ENCODE measurements around the gene KCNQ1. TPM values are rescaled to one million over a fixed set of nuclear protein-coding genes. Genes with fewer than 3 reads are reported as not detected.

Gene KCNQ1
- polyA plus RNA-seq, 1 donor from 2014 or later, result not detected

DNA sequence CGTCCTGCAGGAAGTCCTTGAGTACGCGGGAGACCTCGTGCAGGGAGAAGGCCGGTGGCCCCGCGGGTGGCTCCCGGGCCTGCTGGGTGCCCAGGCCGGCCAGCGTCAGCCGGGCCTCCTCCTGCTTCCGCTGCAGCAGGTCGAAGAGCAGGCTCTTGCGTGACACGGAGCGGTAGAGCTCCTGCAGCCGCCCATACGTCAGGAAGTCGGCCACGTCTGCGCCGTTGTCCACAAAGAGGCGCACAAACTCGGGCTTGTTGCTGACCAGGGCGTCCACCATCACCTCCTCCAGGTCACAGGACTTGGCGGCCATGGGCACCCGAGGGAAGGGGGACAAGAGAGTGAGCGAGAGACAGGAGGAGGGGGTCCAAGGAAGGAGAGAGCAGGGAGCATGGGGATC, 29.6 kb upstream of the KCNQ1 start:
- no peaks in the 10 kb centered on the region for H4K20me1 ChIP-seq (ENCODE audit: insufficient read depth)
- no peak overlapping the region for H3K4me2 ChIP-seq (ENCODE audit: low read length)
- no peaks in the 10 kb centered on the region for H3K27me3 ChIP-seq (ENCODE audit: insufficient read depth, low read depth, low read length)
- no peak overlapping the region for H3K27ac ChIP-seq (ENCODE audit: low read length)
- no peaks in the 10 kb centered on the region for H3K9me2 ChIP-seq (ENCODE audit: insufficient read depth, low read length)
- H3K9me3 ChIP-seq (ENCODE audit: low read length), result no peaks in the 10 kb centered on the region
- no peak overlapping the region for H2AFZ ChIP-seq (ENCODE audit: low read depth, low read length)
- H3K79me2 ChIP-seq (replicated peaks; ENCODE audit: insufficient read depth, low read length), result no peaks in the 10 kb centered on the region
- no peaks in the 10 kb centered on the region for H3K36me3 ChIP-seq (ENCODE audit: insufficient read depth, low read length)
- no peak for TF ChIP-seq RAD21 (conservative IDR thresholded peaks at IDR 0.05)
- TF ChIP-seq, protein P1, sequence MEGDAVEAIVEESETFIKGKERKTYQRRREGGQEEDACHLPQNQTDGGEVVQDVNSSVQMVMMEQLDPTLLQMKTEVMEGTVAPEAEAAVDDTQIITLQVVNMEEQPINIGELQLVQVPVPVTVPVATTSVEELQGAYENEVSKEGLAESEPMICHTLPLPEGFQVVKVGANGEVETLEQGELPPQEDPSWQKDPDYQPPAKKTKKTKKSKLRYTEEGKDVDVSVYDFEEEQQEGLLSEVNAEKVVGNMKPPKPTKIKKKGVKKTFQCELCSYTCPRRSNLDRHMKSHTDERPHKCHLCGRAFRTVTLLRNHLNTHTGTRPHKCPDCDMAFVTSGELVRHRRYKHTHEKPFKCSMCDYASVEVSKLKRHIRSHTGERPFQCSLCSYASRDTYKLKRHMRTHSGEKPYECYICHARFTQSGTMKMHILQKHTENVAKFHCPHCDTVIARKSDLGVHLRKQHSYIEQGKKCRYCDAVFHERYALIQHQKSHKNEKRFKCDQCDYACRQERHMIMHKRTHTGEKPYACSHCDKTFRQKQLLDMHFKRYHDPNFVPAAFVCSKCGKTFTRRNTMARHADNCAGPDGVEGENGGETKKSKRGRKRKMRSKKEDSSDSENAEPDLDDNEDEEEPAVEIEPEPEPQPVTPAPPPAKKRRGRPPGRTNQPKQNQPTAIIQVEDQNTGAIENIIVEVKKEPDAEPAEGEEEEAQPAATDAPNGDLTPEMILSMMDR (IDR thresholded peaks at IDR 0.05; ENCODE audit: poor library complexity, severe bottlenecking), result no peak
- no peak for TF ChIP-seq MXI1 (conservative IDR thresholded peaks at IDR 0.05; ENCODE audit: poor library complexity, severe bottlenecking)
- TF ChIP-seq EZH2 (IDR thresholded peaks at IDR 0.05; ENCODE audit: borderline replicate concordance, insufficient read depth, low read length, poor library complexity, severe bottlenecking), result no peak
- TF ChIP-seq, protein P2, sequence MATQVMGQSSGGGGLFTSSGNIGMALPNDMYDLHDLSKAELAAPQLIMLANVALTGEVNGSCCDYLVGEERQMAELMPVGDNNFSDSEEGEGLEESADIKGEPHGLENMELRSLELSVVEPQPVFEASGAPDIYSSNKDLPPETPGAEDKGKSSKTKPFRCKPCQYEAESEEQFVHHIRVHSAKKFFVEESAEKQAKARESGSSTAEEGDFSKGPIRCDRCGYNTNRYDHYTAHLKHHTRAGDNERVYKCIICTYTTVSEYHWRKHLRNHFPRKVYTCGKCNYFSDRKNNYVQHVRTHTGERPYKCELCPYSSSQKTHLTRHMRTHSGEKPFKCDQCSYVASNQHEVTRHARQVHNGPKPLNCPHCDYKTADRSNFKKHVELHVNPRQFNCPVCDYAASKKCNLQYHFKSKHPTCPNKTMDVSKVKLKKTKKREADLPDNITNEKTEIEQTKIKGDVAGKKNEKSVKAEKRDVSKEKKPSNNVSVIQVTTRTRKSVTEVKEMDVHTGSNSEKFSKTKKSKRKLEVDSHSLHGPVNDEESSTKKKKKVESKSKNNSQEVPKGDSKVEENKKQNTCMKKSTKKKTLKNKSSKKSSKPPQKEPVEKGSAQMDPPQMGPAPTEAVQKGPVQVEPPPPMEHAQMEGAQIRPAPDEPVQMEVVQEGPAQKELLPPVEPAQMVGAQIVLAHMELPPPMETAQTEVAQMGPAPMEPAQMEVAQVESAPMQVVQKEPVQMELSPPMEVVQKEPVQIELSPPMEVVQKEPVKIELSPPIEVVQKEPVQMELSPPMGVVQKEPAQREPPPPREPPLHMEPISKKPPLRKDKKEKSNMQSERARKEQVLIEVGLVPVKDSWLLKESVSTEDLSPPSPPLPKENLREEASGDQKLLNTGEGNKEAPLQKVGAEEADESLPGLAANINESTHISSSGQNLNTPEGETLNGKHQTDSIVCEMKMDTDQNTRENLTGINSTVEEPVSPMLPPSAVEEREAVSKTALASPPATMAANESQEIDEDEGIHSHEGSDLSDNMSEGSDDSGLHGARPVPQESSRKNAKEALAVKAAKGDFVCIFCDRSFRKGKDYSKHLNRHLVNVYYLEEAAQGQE (IDR thresholded peaks at IDR 0.05; ENCODE audit: borderline replicate concordance), result no peak
- no peak for TF ChIP-seq POLR2AphosphoS5 (IDR thresholded peaks at IDR 0.05)
- no peak for TF ChIP-seq EP300 (conservative IDR thresholded peaks at IDR 0.05; ENCODE audit: poor library complexity, severe bottlenecking)
- no peak for TF ChIP-seq SMC3 (conservative IDR thresholded peaks at IDR 0.05; ENCODE audit: poor library complexity)
- no peak for TF ChIP-seq TAF1 (IDR thresholded peaks at IDR 0.05; ENCODE audit: low read depth)
- H3K4me3 ChIP-seq (ENCODE audit: low read length), result no peak overlapping the region
- H3K9ac ChIP-seq (ENCODE audit: low read length), result no peak overlapping the region
- H3F3A ChIP-seq (ENCODE audit: insufficient read depth, low read length, poor library complexity, severe bottlenecking), result no peaks in the 10 kb centered on the region

DNA sequence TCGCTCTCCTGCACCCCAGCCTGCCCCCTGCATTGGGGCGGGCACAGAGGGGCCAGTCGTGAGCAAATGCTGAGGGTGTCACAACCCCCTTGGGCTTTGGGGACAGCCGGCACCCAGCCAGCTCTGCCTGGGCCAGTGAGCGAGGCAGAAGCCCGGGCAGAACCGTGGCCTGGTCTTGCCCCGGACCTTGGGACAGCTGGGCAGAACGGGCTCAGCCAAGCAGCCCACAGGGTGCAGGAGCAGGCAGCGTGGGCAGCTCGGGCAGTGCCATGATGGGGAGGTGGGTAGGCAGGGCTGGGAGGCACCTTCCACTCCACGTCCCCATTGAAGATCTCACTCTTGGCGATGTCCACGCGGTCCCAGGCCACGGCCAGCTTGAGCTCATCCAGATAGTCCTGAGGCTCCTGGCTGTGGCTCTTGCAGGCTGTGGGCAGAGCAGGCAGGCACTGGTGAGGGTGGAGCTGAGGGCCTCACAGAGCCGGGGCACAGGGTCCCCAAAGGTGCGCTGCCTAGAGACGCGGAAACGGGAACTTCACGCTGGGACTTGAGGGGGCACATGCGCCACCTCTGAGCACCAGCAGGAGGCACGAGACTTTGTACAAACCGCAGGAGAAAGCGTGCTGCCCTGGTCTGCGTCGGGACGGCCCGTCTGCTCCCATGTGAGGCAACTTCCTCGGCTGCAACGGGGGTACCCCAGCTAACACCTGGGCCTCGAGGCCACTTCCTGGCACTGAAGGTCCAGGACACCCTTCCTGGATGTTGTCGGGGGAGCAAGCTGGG, 29.0 kb upstream of the KCNQ1 start:
- H3K9ac ChIP-seq (ENCODE audit: low read length), result no peak overlapping the region
- H3K27me3 ChIP-seq (ENCODE audit: insufficient read depth, low read depth, low read length), result no peaks in the 10 kb centered on the region
- no peaks in the 10 kb centered on the region for H3K36me3 ChIP-seq (ENCODE audit: insufficient read depth, low read length)
- H3K79me2 ChIP-seq (replicated peaks; ENCODE audit: insufficient read depth, low read length), result no peaks in the 10 kb centered on the region
- no peak overlapping the region for H3K4me2 ChIP-seq (ENCODE audit: low read length)
- H3K9me3 ChIP-seq (ENCODE audit: low read length), result no peaks in the 10 kb centered on the region
- no peak overlapping the region for H3K4me3 ChIP-seq (ENCODE audit: low read length)
- H2AFZ ChIP-seq (ENCODE audit: low read depth, low read length), result no peak overlapping the region
- no peak overlapping the region for H3K27ac ChIP-seq (ENCODE audit: low read length)
- no peaks in the 10 kb centered on the region for H3F3A ChIP-seq (ENCODE audit: insufficient read depth, low read length, poor library complexity, severe bottlenecking)
- no peaks in the 10 kb centered on the region for H4K20me1 ChIP-seq (ENCODE audit: insufficient read depth)
- TF ChIP-seq EZH2 (IDR thresholded peaks at IDR 0.05; ENCODE audit: borderline replicate concordance, insufficient read depth, low read length, poor library complexity, severe bottlenecking), result no peak
- no peak for TF ChIP-seq MXI1 (conservative IDR thresholded peaks at IDR 0.05; ENCODE audit: poor library complexity, severe bottlenecking)
- TF ChIP-seq POLR2AphosphoS5 (IDR thresholded peaks at IDR 0.05), result no peak
- TF ChIP-seq RAD21 (conservative IDR thresholded peaks at IDR 0.05), result no peak
- no peak for TF ChIP-seq EP300 (conservative IDR thresholded peaks at IDR 0.05; ENCODE audit: poor library complexity, severe bottlenecking)
- no peaks in the 10 kb centered on the region for H3K9me2 ChIP-seq (ENCODE audit: insufficient read depth, low read length)

Data from neural cell (in vitro differentiated cells).